Astrocyte of the spinal cord (primary cell): ENCODE measurements around the gene ITGA1.

Experiments used
- DNase-seq: peaks from one replicate; pipeline ENCODE4 v3.0.0; 2011; ENCODE audit warnings: low read depth, low spot score
- H3K4me3 ChIP-seq: 2 replicates; pipeline ENCODE4 v1.5.1; 2011; ENCODE audit warnings: low read depth, mild to moderate bottlenecking, low read length, moderate library complexity
- in situ Hi-C: cut with HindIII; loops from 2 replicates; pipeline ENCODE4 v1.10.0; 2017; ENCODE audit warnings: low sequenced_read_pairs
- TF ChIP-seq, protein P1 (sequence below): IDR thresholded peaks from 2 replicates; pipeline ENCODE4 v1.5.1; 2012; ENCODE audit warnings: low read depth, mild to moderate bottlenecking, low read length, inconsistent platforms

The ITGA1 gene

DNA sequence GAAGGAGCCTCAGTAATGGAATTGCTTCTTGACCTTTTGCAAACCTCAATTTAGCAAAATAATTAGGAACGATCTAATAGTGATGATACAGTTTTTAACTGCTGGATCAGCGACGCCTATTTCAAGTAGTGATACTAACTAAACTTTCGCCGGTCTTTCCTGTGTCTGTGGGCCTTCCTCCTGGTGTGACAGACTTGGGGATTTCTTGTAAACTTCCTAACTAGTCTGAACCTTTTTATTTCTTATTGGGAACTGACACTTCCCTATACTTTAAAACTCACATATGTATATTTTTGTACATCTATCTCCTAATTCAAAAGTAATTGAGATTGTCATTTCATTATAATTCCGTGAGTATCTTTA, 15.2 kb downstream of the ITGA1 start:
- no peak for DNase-seq
- in situ Hi-C loops: no loop called here
- TF ChIP-seq, protein P1, sequence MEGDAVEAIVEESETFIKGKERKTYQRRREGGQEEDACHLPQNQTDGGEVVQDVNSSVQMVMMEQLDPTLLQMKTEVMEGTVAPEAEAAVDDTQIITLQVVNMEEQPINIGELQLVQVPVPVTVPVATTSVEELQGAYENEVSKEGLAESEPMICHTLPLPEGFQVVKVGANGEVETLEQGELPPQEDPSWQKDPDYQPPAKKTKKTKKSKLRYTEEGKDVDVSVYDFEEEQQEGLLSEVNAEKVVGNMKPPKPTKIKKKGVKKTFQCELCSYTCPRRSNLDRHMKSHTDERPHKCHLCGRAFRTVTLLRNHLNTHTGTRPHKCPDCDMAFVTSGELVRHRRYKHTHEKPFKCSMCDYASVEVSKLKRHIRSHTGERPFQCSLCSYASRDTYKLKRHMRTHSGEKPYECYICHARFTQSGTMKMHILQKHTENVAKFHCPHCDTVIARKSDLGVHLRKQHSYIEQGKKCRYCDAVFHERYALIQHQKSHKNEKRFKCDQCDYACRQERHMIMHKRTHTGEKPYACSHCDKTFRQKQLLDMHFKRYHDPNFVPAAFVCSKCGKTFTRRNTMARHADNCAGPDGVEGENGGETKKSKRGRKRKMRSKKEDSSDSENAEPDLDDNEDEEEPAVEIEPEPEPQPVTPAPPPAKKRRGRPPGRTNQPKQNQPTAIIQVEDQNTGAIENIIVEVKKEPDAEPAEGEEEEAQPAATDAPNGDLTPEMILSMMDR: no peak
- peak overlapping the region; percentile 77 for H3K4me3 ChIP-seq

DNA sequence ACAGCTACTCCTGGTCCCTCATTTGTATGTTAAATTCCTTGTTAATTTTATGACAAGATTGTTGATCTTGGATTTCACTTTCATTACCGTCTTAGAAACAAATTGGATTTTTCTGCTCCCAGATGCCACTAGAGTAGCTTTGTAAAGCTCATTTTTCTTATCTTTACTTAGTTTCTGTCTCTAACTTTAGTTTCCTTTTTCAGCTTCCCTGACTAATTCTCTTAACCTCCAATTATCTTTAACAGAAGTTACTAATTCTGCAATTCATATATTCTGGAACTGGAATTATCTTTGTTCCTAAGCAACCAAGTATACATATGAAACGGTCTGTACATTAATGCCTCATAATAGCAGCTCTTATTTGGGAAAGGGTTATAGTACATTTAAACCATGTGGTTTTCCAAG, 16.7 kb downstream of the ITGA1 start:
- in situ Hi-C loops: no loop called here
- TF ChIP-seq, protein P1: no peak
- no peak for DNase-seq
- no peak overlapping the region for H3K4me3 ChIP-seq

DNA sequence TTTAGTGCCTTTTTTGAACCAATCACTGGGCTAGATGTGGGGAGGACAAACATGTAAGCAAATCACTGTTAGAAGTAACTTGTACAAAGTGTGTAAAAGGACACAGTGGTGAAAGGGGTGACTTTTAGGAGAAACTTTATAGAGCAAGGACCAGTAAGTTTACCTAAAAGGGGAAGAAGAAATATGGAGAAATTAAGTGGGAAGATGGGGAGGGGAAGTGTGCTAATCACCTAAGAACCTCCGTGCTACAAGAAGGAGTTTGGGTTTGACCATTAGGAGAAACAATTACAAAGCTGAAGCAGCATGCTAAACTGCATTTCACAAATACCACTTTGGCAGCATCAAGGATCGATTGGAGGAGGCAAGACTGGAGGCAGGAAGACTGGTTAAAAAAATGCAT, 17.3 kb downstream of the ITGA1 start:
- DNase-seq: no peak
- H3K4me3 ChIP-seq: no peak overlapping the region
- in situ Hi-C loops: no loop called here

DNA sequence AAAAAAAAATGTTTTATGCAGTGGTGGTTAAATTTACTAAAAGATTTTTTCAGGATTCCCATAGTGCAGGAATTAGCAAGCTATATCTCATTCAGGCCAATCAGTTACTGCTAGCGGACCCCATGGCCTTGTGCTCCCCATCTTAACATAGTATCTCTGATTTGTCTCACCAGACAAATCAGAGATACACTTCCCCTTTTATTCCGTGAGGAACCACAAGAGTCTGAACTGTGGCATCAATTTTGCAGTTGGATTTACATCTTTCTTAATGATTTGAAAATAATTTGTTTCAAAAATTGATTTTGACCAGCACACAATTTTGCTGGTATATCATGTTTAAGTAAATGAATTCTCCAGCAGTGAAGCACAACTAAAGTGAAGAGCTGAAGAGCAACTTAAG, 17.9 kb downstream of the ITGA1 start:
- TF ChIP-seq, protein P1: no peak
- no peak for DNase-seq
- H3K4me3 ChIP-seq: no peak overlapping the region
- in situ Hi-C loops: no loop called here

More for the DNA sequence above, 17.3 kb downstream of the ITGA1 start:
- TF ChIP-seq, protein P1: no peak

DNA sequence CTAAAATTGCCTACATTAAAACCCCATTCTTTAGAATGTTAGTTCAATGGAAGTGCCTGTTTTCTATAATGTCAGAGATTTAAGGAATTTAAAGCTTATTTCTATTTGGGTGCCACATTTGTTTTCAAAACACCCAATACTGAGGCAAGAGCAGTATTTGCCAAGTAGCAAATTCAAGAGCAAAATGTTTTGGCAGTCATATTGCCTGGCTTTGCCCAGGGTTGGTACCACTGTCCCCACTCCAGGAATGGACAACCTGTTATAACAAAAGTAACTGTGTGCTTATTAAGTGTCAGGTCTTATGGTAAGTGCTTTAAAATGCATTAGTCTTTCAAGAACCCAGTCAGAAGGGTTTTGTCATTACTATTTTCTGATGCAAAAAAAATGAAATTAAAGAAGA, 19.3 kb downstream of the ITGA1 start:
- TF ChIP-seq, protein P1: no peak
- in situ Hi-C loops: no loop called here

DNA sequence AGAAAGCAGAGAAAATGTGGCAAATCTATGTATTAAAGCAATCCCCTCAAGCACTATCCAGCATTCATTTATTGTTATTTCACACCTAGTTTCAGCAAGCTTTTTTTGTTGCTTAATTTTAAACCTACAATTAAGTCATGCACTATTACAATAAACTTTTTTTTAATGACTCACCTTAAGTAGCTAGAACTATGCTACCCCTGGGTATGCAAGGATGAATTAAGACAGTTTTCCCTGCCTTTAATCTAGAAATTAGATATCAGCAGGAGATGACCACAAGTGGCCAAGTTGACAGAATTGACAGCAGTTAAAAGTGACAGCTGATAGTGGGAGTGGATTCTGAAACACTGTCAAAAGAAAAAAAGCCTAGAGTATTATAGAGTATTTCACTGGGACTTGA, 20.0 kb downstream of the ITGA1 start:
- TF ChIP-seq, protein P1: no peak
- no peak overlapping the region for H3K4me3 ChIP-seq
- DNase-seq: no peak
- in situ Hi-C loops: no loop called here

More for the DNA sequence above, 19.3 kb downstream of the ITGA1 start:
- no peak for DNase-seq
- no peak overlapping the region for H3K4me3 ChIP-seq

GRCh38 chr5:52808316-52808901, 20.7 kb downstream of the ITGA1 start:
- TF ChIP-seq, protein P1: no peak
- no peak overlapping the region for H3K4me3 ChIP-seq
- DNase-seq: peak; percentile 29
- in situ Hi-C loops: no loop called here
